IMR-90 (cell line): ENCODE data around the gene RAB15. TPM values are rescaled to one million over a fixed set of nuclear protein-coding genes. Genes with fewer than 3 reads are reported as not detected.

Experiments
- ATAC-seq: fragments of 200-7000 bp; cut with Tn5 transposase; 2 replicates; pipeline ENCODE4 v1.9.1; 2020; ENCODE audit warnings: low read depth, mild to moderate bottlenecking, moderate library complexity
- BruUV-seq: library from RNA; stranded (reverse); fragments of 400-500 nt; replicated peaks from 2 replicates; lab custom pipeline; 2021; lab: Mats Ljungman, UMichigan
- CTCF ChIA-PET: fragments of 300-600 bp; formaldehyde crosslinking; extraction: SDS; loops from one replicate; lab custom pipeline; 2021; ENCODE audit warnings: antibody characterized with exemption; lab: Yijun Ruan, JAX
- POLR2A ChIA-PET: fragments of 300-600 bp; sonication (Branson Sonifier 250); formaldehyde crosslinking; loops from one replicate; lab custom pipeline; 2022; ENCODE audit warnings: antibody characterized with exemption; ENCODE audit not compliant: unreplicated experiment; lab: Charles Lee
- DNase-seq: peaks from one replicate; pipeline ENCODE4 v3.0.0; 2013
- H2AFZ ChIP-seq: replicated peaks from 2 replicates; pipeline ENCODE3; 2013; ENCODE audit warnings: low read length, mild to moderate bottlenecking; ENCODE audit not compliant: poor library complexity
- H2AK5ac ChIP-seq: 2 replicates; pipeline ENCODE4 v1.6.1; 2013; ENCODE audit warnings: low read depth, low read length, inconsistent platforms
- H2AK9ac ChIP-seq: replicated peaks from 2 replicates; pipeline ENCODE3; 2013; ENCODE audit warnings: mild to moderate bottlenecking, low read depth, low read length, moderate library complexity; ENCODE audit not compliant: poor library complexity
- H2BK120ac ChIP-seq: 2 replicates; pipeline ENCODE4 v1.6.1; 2013; ENCODE audit warnings: low read depth, low read length, inconsistent platforms
- H2BK15ac ChIP-seq: 3 replicates; pipeline ENCODE4 v1.6.1; 2013; ENCODE audit warnings: low read depth, low read length, inconsistent platforms
- H2BK20ac ChIP-seq: 2 replicates; pipeline ENCODE4 v1.6.1; 2013; ENCODE audit warnings: low read depth, mild to moderate bottlenecking, inconsistent platforms, low read length, moderate library complexity
- H2BK5ac ChIP-seq: 2 replicates; pipeline ENCODE4 v1.6.1; 2013; ENCODE audit warnings: mild to moderate bottlenecking, low read depth, low read length, inconsistent platforms; ENCODE audit not compliant: poor library complexity, severe bottlenecking
- H3K14ac ChIP-seq: replicated peaks from 2 replicates; pipeline ENCODE4 v1.6.1; 2013; ENCODE audit warnings: low read depth, low read length, inconsistent platforms
- H3K18ac ChIP-seq: 2 replicates; pipeline ENCODE4 v1.6.1; 2013; ENCODE audit warnings: low read depth, low read length, control low read depth
- H3K23ac ChIP-seq: 2 replicates; pipeline ENCODE4 v1.6.1; 2013; ENCODE audit warnings: low read depth, low read length, inconsistent platforms
- H3K27ac ChIP-seq: 2 replicates; pipeline ENCODE4 v1.5.1; 2013; ENCODE audit warnings: mild to moderate bottlenecking, control low read depth, low read length; ENCODE audit not compliant: insufficient read depth
- H3K27me3 ChIP-seq: 2 replicates; pipeline ENCODE4 v1.6.1; 2013; ENCODE audit warnings: low read length; ENCODE audit not compliant: control insufficient read depth, insufficient read depth
- H3K36me3 ChIP-seq: 2 replicates; pipeline ENCODE4 v1.6.1; 2013; ENCODE audit warnings: low read length, mixed read lengths; ENCODE audit not compliant: control insufficient read depth, insufficient read depth
- H3K4ac ChIP-seq: 2 replicates; pipeline ENCODE4 v1.6.1; 2013; ENCODE audit warnings: low read depth, low read length, inconsistent platforms
- H3K4me1 ChIP-seq: 2 replicates; pipeline ENCODE4 v1.6.1; 2013; ENCODE audit warnings: low read length, mixed read lengths; ENCODE audit not compliant: control insufficient read depth, insufficient read depth
- H3K4me2 ChIP-seq: 2 replicates; pipeline ENCODE4 v1.6.1; 2013; ENCODE audit warnings: low read depth, mild to moderate bottlenecking, control low read depth, low read length, moderate library complexity
- H3K4me3 ChIP-seq: 2 replicates; pipeline ENCODE4 v1.5.1; 2013; ENCODE audit warnings: low read depth, mild to moderate bottlenecking, control low read depth, low read length, moderate library complexity; ENCODE audit not compliant: insufficient read depth
- H3K56ac ChIP-seq: 2 replicates; pipeline ENCODE4 v1.6.1; 2013; ENCODE audit warnings: low read length, inconsistent platforms; ENCODE audit not compliant: insufficient read depth; ENCODE audit errors: extremely low read depth
- H3K79me1 ChIP-seq, 2 experiments: 2 replicates each; pipeline ENCODE4 v1.6.1; 2013; ENCODE audit warnings: low read length in 2 of 2, inconsistent platforms in 1 of 2, low read depth in 1 of 2
- H3K9ac ChIP-seq: 2 replicates; pipeline ENCODE4 v1.6.1; 2013; ENCODE audit warnings: low read depth, low read length, control low read depth
- H3K9me1 ChIP-seq: 2 replicates; pipeline ENCODE4 v1.6.1; 2013; ENCODE audit warnings: low read length, inconsistent platforms; ENCODE audit not compliant: insufficient read depth
- H3K9me3 ChIP-seq: 2 replicates; pipeline ENCODE4 v1.6.1; 2013; ENCODE audit warnings: low read length; ENCODE audit not compliant: control insufficient read depth, insufficient read depth
- H4K20me1 ChIP-seq: 2 replicates; pipeline ENCODE4 v1.6.1; 2013; ENCODE audit warnings: low read length, inconsistent platforms; ENCODE audit not compliant: insufficient read depth
- H4K5ac ChIP-seq: 2 replicates; pipeline ENCODE4 v1.6.1; 2013; ENCODE audit warnings: mild to moderate bottlenecking, low read depth, low read length, control low read depth
- H4K8ac ChIP-seq, 2 experiments: 2 replicates each; pipeline ENCODE4 v1.6.1; 2013; ENCODE audit warnings: low read depth in 2 of 2, low read length in 2 of 2, control low read depth in 1 of 2, inconsistent platforms in 1 of 2
- H4K91ac ChIP-seq: 2 replicates; pipeline ENCODE4 v1.6.1; 2013; ENCODE audit warnings: low read depth, low read length, inconsistent platforms; ENCODE audit not compliant: insufficient read depth
- BHLHE40 ChIP-seq: fragments of 150-350 bp; IDR thresholded peaks from 2 replicates; pipeline ENCODE4 v1.6.1; 2016; ENCODE audit warnings: mild to moderate bottlenecking, low read depth, low read length
- CEBPB ChIP-seq: IDR thresholded peaks from 2 replicates; pipeline ENCODE4 v1.6.1; 2012; ENCODE audit warnings: low read depth, low read length, improper control_type of control experiment
- CHD1 ChIP-seq: IDR thresholded peaks from 2 replicates; pipeline ENCODE4 v1.6.1; 2012; ENCODE audit warnings: low read depth, low read length, improper control_type of control experiment
- FOS ChIP-seq: fragments of 150-350 bp; IDR thresholded peaks from 2 replicates; pipeline ENCODE4 v1.6.1; 2016; ENCODE audit warnings: low read depth, low read length
- MAFK ChIP-seq: IDR thresholded peaks from 2 replicates; pipeline ENCODE4 v1.6.1; 2012; ENCODE audit warnings: low read depth, low read length, improper control_type of control experiment
- MAZ ChIP-seq: IDR thresholded peaks from 2 replicates; pipeline ENCODE4 v1.6.1; 2012; ENCODE audit warnings: low read depth, mild to moderate bottlenecking, low read length, improper control_type of control experiment, moderate library complexity, borderline replicate concordance
- MXI1 ChIP-seq: IDR thresholded peaks from 2 replicates; pipeline ENCODE4 v1.6.1; 2012; ENCODE audit warnings: low read depth, mild to moderate bottlenecking, low read length, moderate library complexity, borderline replicate concordance
- NFE2L2 ChIP-seq: fragments of 150-350 bp; IDR thresholded peaks from 2 replicates; pipeline ENCODE4 v1.6.1; 2016; ENCODE audit warnings: low read depth, mild to moderate bottlenecking, low read length
- POLR2A ChIP-seq: IDR thresholded peaks from 2 replicates; pipeline ENCODE4 v1.6.1; 2012; ENCODE audit warnings: mild to moderate bottlenecking, low read depth, low read length
- RAD21 ChIP-seq: IDR thresholded peaks from 2 replicates; pipeline ENCODE4 v1.6.1; 2012; ENCODE audit warnings: low read length, improper control_type of control experiment
- RCOR1 ChIP-seq: IDR thresholded peaks from 2 replicates; pipeline ENCODE4 v1.6.1; 2012; ENCODE audit warnings: mild to moderate bottlenecking, low read length, improper control_type of control experiment; ENCODE audit not compliant: insufficient replicate concordance
- RFX5 ChIP-seq: IDR thresholded peaks from 2 replicates; pipeline ENCODE4 v1.8.0; 2012; ENCODE audit warnings: low read depth, mild to moderate bottlenecking, low read length, moderate library complexity
- SMC3 ChIP-seq: fragments of 150-350 bp; IDR thresholded peaks from 2 replicates; pipeline ENCODE4 v1.6.1; 2016; ENCODE audit warnings: low read depth, mild to moderate bottlenecking, antibody characterized with exemption, low read length, moderate library complexity
- WGBS, 2 experiments: methylation state at CpG; one replicate each; pipeline versions ENCODE4 v1.1.5 to v1.1.7; 2013; ENCODE audit warnings: missing lambda C conversion rate in 2 of 2; ENCODE audit not compliant: insufficient read length in 1 of 2; ENCODE audit errors: extremely low coverage in 2 of 2; 5-methylcytosine and 5-hydroxymethylcytosine counted together
- dilution Hi-C: fragments of 300-500 bp; cut with HindIII; formaldehyde crosslinking; loops from one replicate; pipeline ENCODE4 v1.14.3; 2018; ENCODE audit warnings: low sequenced_read_pairs; ENCODE audit not compliant: unreplicated experiment
- in situ Hi-C: fragments of 300-500 bp; cut with MboI; formaldehyde crosslinking; loops from 3 replicates; pipeline ENCODE4 v1.14.3; 2019; ENCODE audit warnings: low sequenced_read_pairs, inconsistent platforms, mixed read lengths
- intact Hi-C: fragments of 100-400 bp; cut with micrococcal nuclease; formaldehyde crosslinking; loops from 2 replicates; pipeline ENCODE4 v1.10.0; 2022
- polyA plus RNA-seq, 3 experiments: library from polyadenylated mRNA; depleted of rRNA; stranded (reverse); fragments of >200 nt; gene quantifications; 2 replicates each; pipeline ENCODE4 v1.2.3, GENCODE V29; 2012; ENCODE audit warnings: low replicate concordance in 1 of 3
- total RNA-seq: library from RNA; depleted of rRNA; stranded (reverse); fragments of >200 nt; gene quantifications from 2 replicates; pipeline ENCODE4 v1.2.3, GENCODE V29; 2012
- TF ChIP-seq, protein P1 (sequence below): conservative IDR thresholded peaks from 2 replicates; pipeline ENCODE4 v1.5.1; 2012; ENCODE audit warnings: mild to moderate bottlenecking, low read depth, low read length, improper control_type of control experiment
- TF ChIP-seq, protein P2 (sequence below): fragments of 150-350 bp; IDR thresholded peaks from 2 replicates; pipeline ENCODE4 v1.6.1; 2016; ENCODE audit warnings: low read depth, mild to moderate bottlenecking, low read length, moderate library complexity, borderline replicate concordance
- TF ChIP-seq, protein P3 (sequence below): fragments of 150-350 bp; IDR thresholded peaks from 2 replicates; pipeline ENCODE4 v1.6.1; 2017; ENCODE audit warnings: mild to moderate bottlenecking, antibody characterized with exemption, low read length, low read depth

Gene RAB15
- total and polyA plus RNA-seq, 2 of the 4 experiments (the other 2 are of a cell fraction): 3.4 to 7.8 TPM

DNA sequence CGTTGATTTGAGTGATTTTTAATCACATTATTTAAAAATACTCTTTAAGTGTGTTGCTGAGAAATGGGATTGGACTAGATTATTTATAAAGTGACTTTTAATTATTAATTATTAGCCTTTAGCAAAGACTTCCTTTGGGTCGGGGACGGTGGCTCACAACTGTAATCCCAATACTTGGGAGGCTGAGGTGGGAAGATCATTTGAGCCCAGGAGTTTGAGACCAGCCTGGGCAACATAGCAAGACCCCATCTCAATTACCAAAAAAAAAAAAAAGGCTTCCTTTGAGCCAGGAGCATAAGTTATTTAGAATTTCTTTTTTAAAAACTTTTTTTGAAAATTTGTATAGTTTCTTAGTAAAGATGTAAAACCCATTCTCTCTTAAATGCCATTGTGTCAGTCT is 49.1 kb downstream of the RAB15 start:
- no peaks in the 10 kb centered on the region for H3K9me3 ChIP-seq
- peaks cover 6% of the 10 kb centered on the region for H3K4me1 ChIP-seq
- TF ChIP-seq, protein P1, sequence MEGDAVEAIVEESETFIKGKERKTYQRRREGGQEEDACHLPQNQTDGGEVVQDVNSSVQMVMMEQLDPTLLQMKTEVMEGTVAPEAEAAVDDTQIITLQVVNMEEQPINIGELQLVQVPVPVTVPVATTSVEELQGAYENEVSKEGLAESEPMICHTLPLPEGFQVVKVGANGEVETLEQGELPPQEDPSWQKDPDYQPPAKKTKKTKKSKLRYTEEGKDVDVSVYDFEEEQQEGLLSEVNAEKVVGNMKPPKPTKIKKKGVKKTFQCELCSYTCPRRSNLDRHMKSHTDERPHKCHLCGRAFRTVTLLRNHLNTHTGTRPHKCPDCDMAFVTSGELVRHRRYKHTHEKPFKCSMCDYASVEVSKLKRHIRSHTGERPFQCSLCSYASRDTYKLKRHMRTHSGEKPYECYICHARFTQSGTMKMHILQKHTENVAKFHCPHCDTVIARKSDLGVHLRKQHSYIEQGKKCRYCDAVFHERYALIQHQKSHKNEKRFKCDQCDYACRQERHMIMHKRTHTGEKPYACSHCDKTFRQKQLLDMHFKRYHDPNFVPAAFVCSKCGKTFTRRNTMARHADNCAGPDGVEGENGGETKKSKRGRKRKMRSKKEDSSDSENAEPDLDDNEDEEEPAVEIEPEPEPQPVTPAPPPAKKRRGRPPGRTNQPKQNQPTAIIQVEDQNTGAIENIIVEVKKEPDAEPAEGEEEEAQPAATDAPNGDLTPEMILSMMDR: no peak
- TF ChIP-seq, protein P2, sequence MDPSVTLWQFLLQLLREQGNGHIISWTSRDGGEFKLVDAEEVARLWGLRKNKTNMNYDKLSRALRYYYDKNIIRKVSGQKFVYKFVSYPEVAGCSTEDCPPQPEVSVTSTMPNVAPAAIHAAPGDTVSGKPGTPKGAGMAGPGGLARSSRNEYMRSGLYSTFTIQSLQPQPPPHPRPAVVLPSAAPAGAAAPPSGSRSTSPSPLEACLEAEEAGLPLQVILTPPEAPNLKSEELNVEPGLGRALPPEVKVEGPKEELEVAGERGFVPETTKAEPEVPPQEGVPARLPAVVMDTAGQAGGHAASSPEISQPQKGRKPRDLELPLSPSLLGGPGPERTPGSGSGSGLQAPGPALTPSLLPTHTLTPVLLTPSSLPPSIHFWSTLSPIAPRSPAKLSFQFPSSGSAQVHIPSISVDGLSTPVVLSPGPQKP: no peak
- TF ChIP-seq MAFK (no peak), BHLHE40 (no peak), FOS (no peak), POLR2A (no peak), RAD21 (no peak), NFE2L2 (no peak), SMC3 (no peak), CEBPB (no peak), RFX5 (no peak), RCOR1 (no peak), MAZ (no peak), CHD1 (no peak), MXI1 (no peak)
- TF ChIP-seq, protein P3, sequence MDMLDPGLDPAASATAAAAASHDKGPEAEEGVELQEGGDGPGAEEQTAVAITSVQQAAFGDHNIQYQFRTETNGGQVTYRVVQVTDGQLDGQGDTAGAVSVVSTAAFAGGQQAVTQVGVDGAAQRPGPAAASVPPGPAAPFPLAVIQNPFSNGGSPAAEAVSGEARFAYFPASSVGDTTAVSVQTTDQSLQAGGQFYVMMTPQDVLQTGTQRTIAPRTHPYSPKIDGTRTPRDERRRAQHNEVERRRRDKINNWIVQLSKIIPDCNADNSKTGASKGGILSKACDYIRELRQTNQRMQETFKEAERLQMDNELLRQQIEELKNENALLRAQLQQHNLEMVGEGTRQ: no peak
- H3K4me3 ChIP-seq: no peak overlapping the region
- H3K14ac ChIP-seq: no peak overlapping the region
- ChIA-PET CTCF (no interaction called here), POLR2A (interaction anchor here (0.7 kb wide), 1 partner anchor 96 kb away, joined by 5 read pairs; no protein-coding TSS in a partner anchor)
- no peak overlapping the region for H3K27ac ChIP-seq
- H3K36me3 ChIP-seq: peaks cover 12% of the 10 kb centered on the region
- H3K4ac ChIP-seq: no peak overlapping the region
- no peak overlapping the region for H4K8ac ChIP-seq
- H4K20me1 ChIP-seq: peaks cover 13% of the 10 kb centered on the region
- no peaks in the 10 kb centered on the region for H3K27me3 ChIP-seq
- H2BK20ac ChIP-seq: no peak overlapping the region
- H2AFZ ChIP-seq: no peak overlapping the region
- no peak overlapping the region for H3K18ac ChIP-seq
- H4K91ac ChIP-seq: no peak overlapping the region
- no peak overlapping the region for H3K9ac ChIP-seq
- intact Hi-C loops (no loop called here), dilution Hi-C loops (no loop called here), in situ Hi-C loops (loop anchor here (25.0 kb wide), 1 partner anchor 386 kb away; the partner anchor contains the start of genes HSPA2 and PPP1R36)
- no peak overlapping the region for H3K23ac ChIP-seq
- H2AK5ac ChIP-seq: no peak overlapping the region
- no peak overlapping the region for H3K4me2 ChIP-seq
- no peak overlapping the region for H2BK120ac ChIP-seq
- no TSS peak for BruUV-seq
- DNase-seq (no peak), ATAC-seq (no peak)
- no peak overlapping the region for H2BK15ac ChIP-seq
- WGBS, 2 experiments: no CpG with 5 or more reads among the region's 3 CpGs
- peaks cover 5% of the 10 kb centered on the region; the same call in 1 of the 2 replicates for H3K9me1 ChIP-seq
- H4K5ac ChIP-seq: no peak overlapping the region
- H2AK9ac ChIP-seq: no peak overlapping the region
- no peak overlapping the region for H3K56ac ChIP-seq
- peaks cover 28 to 46% of the 10 kb centered on the region in 2 experiments for H3K79me1 ChIP-seq
- no peak overlapping the region for H2BK5ac ChIP-seq
